Upper lobe of right lung (tissue), 1 donor: ENCODE results near the gene OBSL1. TPM values are rescaled to one million over a fixed set of nuclear protein-coding genes. Genes with fewer than 3 reads are reported as not detected.

ENCODE experiments used
- ATAC-seq: fragments of 200-7000 bp; cut with Tn5 transposase; one replicate; pipeline ENCODE4 v1.9.1; 2020; ENCODE audit warnings: mild to moderate bottlenecking, moderate library complexity
- DNase-seq: peaks from one replicate; pipeline ENCODE4 v3.0.0-alpha.2; 2020
- H3K27ac ChIP-seq: fragments of 200-600 bp; one replicate; pipeline ENCODE4 v1.8.0; 2022
- H3K27me3 ChIP-seq: fragments of 200-600 bp; one replicate; pipeline ENCODE4 v1.8.0; 2022; ENCODE audit warnings: mild to moderate bottlenecking
- H3K36me3 ChIP-seq: fragments of 200-600 bp; one replicate; pipeline ENCODE4 v1.8.0; 2022
- H3K4me1 ChIP-seq: fragments of 200-600 bp; one replicate; pipeline ENCODE4 v1.8.0; 2022
- H3K4me3 ChIP-seq: fragments of 200-600 bp; one replicate; pipeline ENCODE4 v1.8.0; 2022; ENCODE audit warnings: mild to moderate bottlenecking
- H3K9me3 ChIP-seq: fragments of 200-600 bp; one replicate; pipeline ENCODE4 v1.8.0; 2022
- intact Hi-C: fragments of 100-400 bp; cut with DNase I; formaldehyde crosslinking; loops from one replicate; pipeline ENCODE4 v1.11.0; 2022
- total RNA-seq: library from RNA; stranded (reverse); fragmentation: NEBNext Ultra II Directional; extraction: Animal tissue kit (Norgen Biotek cat#: 25700); gene quantifications from one replicate; pipeline ENCODE4 v1.2.1, GENCODE V29; 2021
- TF ChIP-seq, protein P1 (sequence below): fragments of 200-600 bp; IDR thresholded peaks from one replicate; pipeline ENCODE4 v1.8.0; 2022; ENCODE audit warnings: antibody characterized with exemption
- donor health status: DM: no; HTN: yes; CAD: no; lungs with severe emphysema.

OBSL1 gene
- total RNA-seq, 1 donor from 2014 or later: 72.8 TPM

DNA sequence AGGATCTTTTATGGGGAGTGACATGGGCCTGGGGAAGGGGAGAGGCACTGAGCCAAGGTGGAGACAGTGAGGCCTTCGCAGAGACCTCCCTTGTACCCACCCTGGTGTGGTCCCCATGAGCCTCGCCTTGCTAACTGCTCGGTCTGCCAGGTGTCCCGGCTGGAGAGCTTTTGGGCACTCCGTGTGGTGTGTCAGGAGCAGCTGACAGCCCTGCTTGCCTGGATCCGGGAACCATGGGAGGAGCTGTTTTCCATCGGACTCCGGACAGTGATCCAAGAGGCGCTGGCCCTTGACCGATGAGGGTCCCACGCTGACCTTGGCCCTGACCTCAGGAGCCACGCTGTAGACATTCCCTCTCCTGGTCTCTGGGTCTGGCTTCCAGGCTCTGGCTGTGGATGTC is 44.6 kb upstream of the OBSL1 start:
- no peaks in the 10 kb centered on the region for H3K4me1 ChIP-seq
- TF ChIP-seq, protein P1, sequence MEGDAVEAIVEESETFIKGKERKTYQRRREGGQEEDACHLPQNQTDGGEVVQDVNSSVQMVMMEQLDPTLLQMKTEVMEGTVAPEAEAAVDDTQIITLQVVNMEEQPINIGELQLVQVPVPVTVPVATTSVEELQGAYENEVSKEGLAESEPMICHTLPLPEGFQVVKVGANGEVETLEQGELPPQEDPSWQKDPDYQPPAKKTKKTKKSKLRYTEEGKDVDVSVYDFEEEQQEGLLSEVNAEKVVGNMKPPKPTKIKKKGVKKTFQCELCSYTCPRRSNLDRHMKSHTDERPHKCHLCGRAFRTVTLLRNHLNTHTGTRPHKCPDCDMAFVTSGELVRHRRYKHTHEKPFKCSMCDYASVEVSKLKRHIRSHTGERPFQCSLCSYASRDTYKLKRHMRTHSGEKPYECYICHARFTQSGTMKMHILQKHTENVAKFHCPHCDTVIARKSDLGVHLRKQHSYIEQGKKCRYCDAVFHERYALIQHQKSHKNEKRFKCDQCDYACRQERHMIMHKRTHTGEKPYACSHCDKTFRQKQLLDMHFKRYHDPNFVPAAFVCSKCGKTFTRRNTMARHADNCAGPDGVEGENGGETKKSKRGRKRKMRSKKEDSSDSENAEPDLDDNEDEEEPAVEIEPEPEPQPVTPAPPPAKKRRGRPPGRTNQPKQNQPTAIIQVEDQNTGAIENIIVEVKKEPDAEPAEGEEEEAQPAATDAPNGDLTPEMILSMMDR: no peak
- no peaks in the 10 kb centered on the region for H3K9me3 ChIP-seq
- ATAC-seq (no peak), DNase-seq (no peak)
- H3K27ac ChIP-seq: no peak overlapping the region
- intact Hi-C loops: no loop called here
- no peaks in the 10 kb centered on the region for H3K27me3 ChIP-seq
- H3K36me3 ChIP-seq: peaks cover 21% of the 10 kb centered on the region
- H3K4me3 ChIP-seq: no peak overlapping the region

DNA sequence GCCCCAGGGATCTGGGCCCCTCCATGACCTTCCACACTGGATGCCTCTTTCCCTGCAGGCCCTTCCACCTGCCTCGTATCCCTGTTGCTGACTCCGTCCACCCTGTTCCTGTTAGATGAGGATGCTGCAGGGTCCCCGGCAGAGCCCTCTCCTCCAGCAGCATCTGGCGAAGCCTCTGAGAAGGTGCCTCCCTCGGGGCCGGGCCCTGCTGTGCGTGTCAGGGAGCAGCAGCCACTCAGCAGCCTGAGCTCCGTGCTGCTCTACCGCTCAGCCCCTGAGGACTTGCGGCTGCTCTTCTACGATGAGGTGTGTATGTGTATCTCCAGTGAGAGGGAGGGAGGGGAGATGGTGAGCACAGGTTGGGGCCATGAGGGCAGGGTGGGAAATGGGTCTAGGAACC is 43.7 kb upstream of the OBSL1 start:
- Histone ChIP-seq H3K27ac (no peak overlapping the region), H3K36me3 (peaks cover 21% of the 10 kb centered on the region), H3K4me1 (no peaks in the 10 kb centered on the region), H3K27me3 (no peaks in the 10 kb centered on the region), H3K4me3 (no peak overlapping the region), H3K9me3 (no peaks in the 10 kb centered on the region)
- ATAC-seq (no peak), DNase-seq (no peak)
- TF ChIP-seq, protein P1: no peak
- intact Hi-C loops: no loop called here

DNA sequence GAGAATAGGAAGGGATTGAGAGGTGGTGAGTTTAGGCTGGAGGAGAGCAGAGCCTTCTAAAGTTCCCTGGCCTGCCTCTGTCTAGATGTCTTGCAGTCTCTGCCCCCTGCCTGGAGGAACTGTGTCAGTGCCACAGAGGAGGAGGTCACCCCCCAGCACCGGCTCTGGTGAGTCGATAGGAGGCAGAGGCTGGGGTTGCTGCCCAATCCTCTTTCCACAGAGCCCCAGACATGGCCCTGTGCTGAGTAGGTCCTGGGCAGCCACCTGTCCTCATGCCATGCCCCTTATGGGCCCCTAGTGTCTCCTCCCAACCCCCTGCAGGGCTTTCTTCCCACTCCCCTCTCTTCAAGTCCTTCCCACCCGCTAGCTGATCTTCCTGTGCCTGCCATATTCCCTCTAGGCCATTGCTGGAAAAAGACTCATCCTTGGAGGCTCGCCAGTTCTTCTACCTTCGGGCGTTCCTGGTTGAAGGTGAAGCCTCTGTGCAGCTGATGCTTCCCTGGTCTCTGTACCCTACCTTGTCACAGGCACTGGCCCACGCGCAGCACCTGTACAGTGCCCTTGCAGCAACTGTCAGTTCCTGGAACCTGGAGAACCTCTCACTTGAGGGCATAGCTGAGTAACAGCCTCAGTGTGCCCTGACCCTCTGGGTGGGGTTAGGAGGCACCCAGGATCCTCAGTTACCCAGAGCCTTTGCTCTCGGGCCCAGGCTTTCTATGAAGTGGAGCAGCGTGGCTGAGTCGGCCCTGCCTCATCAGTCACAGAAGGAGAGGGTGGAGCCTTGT is 42.9 kb upstream of the OBSL1 start:
- H3K36me3 ChIP-seq: peaks cover 23% of the 10 kb centered on the region
- no peak for ATAC-seq
- intact Hi-C loops: no loop called here

DNA sequence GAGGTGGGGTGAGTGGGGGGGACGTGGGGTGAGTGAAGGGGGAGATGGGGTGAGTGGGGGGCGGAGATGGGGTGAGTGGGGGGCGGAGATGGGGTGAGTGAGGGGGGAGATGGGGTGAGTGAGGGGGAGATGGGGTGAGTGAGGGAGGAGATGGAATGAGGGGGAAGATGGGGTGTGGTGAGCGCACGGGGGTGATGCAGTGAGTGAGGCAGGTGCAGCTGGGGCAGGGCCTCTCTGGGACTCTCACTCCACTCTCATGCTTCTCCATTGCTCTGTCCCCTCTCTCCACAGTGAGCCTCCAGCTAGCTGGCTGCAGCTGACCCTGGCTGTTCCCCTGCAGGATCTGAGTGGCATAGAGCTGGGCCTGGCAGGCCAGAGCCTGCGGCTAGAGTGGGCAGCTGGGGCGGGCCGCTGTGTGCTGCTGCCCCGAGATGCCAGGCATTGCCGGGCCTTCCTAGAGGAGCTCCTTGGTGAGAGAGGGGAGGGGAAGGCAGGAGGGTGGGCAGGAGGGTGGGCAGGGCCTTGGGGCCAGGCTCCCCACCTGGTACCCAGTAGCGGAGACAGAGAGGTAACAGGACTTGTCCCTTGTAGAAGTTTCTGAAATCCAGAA is 42.2 kb upstream of the OBSL1 start:
- DNase-seq (no peak), ATAC-seq (no peak)
- Histone ChIP-seq H3K27me3 (no peaks in the 10 kb centered on the region), H3K36me3 (peaks cover 30% of the 10 kb centered on the region), H3K4me1 (no peaks in the 10 kb centered on the region), H3K27ac (no peak overlapping the region), H3K4me3 (no peak overlapping the region), H3K9me3 (no peaks in the 10 kb centered on the region)
- intact Hi-C loops: no loop called here
- TF ChIP-seq, protein P1: no peak

More for the DNA sequence above, 42.9 kb upstream of the OBSL1 start:
- Histone ChIP-seq H3K27me3 (no peaks in the 10 kb centered on the region), H3K4me3 (no peak overlapping the region), H3K27ac (no peak overlapping the region), H3K9me3 (no peaks in the 10 kb centered on the region), H3K4me1 (no peaks in the 10 kb centered on the region)
- TF ChIP-seq, protein P1: no peak
- no peak for DNase-seq

DNA sequence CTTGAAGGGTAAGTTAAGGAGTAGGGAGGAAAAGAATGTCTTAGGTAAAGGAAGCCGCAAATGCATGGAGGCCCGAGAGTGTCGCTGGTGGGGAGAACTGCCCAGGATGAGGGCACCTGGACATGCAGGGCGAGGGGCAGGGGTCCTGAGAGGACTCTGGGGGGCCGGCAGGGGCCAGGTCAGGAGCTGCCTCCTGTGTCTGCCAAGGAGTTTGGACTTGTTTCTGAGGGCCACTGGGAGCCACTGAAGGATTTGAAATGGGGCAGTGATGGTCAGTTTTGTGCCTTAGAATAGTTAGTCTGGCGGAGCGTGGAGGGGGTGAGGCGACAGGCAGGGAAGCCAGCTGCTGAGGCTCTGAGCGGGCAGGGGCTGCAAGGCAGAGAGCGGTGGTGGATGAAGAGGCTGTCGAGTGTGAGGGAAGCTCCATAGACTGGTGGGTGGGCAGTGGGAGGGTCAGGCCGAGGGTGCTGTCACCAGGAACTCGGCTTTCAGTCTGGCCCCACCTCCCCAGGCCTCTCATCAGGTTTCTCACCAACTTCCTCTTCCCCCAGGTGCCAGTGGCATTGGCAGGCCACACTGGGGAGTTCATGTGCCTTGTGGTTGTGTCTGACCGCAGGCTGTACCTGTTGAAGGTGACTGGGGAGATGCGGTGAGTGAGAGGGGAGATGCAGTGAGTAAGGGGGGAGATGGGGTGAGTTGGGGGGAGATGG is 41.4 kb upstream of the OBSL1 start:
- H3K36me3 ChIP-seq: peaks cover 33% of the 10 kb centered on the region
- H3K4me1 ChIP-seq: no peaks in the 10 kb centered on the region
- H3K9me3 ChIP-seq: no peaks in the 10 kb centered on the region
- intact Hi-C loops: no loop called here
- no peak overlapping the region for H3K4me3 ChIP-seq
- H3K27me3 ChIP-seq: no peaks in the 10 kb centered on the region
- H3K27ac ChIP-seq: no peak overlapping the region
- DNase-seq (no peak), ATAC-seq (no peak)
- TF ChIP-seq, protein P1: no peak
